Measurements from ENCODE around the gene WDR27.

The WDR27 gene

DNA sequence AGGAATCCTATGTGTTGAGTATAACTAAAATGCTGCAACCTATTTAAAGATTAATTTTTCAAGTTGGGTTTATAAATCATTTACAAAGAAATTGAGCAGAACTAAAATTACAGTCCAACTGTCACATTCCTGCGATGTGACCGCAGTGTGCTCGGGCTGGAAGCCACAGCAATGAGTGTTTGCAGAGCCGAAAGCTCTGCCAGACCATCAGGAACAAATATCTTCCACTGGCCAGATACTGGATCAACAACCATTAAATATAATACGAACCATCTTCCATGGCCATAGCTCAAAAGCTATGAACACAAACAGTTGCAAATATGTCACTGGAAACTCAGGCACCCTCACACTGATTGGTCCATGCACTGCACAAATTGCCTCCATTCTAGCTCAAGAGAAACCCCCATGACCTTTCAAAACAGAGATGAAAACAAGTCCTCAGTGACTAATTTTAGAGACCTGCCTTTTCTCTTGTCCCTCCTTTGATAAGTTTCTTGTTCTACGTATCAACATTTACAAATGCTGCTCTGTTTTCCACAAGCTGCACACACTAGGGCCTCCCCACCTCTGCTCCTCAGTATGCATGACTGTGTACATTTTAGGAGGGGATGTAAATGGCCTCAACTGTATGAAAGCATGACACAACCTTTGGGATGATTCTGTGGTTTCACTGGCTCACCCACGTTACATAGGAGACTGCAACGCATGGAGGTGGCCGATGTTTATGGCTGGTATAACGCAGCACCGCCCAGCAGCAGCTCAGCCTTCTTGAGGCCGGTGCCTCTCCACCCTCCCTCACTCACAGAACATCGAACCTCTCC is 171.7 kb downstream of the WDR27 start:
- TF ChIP-seq, protein P1, sequence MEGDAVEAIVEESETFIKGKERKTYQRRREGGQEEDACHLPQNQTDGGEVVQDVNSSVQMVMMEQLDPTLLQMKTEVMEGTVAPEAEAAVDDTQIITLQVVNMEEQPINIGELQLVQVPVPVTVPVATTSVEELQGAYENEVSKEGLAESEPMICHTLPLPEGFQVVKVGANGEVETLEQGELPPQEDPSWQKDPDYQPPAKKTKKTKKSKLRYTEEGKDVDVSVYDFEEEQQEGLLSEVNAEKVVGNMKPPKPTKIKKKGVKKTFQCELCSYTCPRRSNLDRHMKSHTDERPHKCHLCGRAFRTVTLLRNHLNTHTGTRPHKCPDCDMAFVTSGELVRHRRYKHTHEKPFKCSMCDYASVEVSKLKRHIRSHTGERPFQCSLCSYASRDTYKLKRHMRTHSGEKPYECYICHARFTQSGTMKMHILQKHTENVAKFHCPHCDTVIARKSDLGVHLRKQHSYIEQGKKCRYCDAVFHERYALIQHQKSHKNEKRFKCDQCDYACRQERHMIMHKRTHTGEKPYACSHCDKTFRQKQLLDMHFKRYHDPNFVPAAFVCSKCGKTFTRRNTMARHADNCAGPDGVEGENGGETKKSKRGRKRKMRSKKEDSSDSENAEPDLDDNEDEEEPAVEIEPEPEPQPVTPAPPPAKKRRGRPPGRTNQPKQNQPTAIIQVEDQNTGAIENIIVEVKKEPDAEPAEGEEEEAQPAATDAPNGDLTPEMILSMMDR (conservative IDR thresholded peaks at IDR 0.05): no peak
- H3K27ac ChIP-seq: peak overlapping the region; percentile 90

DNA sequence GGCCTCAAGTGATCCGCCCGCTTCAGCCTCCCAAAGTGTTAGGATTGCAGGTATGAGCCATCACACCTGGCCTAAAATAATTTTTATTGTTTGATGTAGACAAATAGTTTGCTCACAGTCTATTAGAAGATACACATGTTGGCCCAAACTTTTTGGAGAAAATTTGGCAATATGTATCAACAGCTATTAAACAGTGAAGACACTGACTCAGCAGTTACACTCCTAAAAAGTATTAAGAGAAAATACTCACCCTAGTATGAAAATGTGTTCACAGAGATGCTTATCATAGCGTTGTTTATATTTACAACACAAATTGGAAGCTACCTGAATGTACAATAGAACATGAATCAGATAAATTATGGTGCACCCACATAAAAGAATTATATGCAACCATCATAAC is 173.1 kb downstream of the WDR27 start:
- TF ChIP-seq, protein P1 (conservative IDR thresholded peaks at IDR 0.05): no peak
- peak overlapping the region; percentile 90 for H3K27ac ChIP-seq

DNA sequence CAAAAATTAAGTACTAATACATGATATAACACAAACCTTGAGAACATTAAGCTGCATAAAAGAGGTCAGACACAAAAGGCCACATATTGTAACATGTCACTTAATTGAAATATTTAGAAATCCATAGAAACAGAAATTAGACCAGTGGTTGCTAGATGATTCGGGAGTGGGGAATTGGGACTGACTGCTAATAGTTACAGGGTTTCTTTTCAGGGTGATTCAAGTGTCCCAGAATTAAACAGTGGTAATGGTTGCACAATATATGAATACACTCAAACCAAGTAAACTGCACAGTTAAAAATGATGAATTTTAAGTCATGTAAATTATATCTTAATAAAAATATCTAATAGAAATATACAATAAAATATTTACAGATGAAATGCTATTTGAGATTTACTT is 174.5 kb downstream of the WDR27 start:
- TF ChIP-seq, protein P1 (conservative IDR thresholded peaks at IDR 0.05): no peak
- H3K27ac ChIP-seq: no peak overlapping the region

DNA sequence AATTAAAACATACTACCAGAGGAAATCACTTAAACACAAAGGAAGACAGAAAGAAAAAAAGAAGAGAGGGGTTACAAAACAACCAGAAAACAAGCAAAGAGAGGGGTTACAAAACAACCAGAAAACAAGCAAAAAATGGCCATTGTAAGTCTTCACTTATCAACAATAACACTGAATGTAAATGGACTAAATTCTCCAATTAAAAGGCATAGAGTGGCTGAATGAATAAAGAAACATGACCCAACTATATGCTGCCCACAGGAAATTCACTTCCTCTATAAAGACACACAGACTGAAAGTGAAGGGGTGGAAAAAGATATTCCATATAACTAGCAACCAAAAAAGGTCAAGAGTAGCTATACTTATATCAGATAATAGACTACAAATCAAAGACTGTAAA is 180.0 kb downstream of the WDR27 start:
- H3K27ac ChIP-seq: no peak overlapping the region
- TF ChIP-seq, protein P1 (conservative IDR thresholded peaks at IDR 0.05): no peak

DNA sequence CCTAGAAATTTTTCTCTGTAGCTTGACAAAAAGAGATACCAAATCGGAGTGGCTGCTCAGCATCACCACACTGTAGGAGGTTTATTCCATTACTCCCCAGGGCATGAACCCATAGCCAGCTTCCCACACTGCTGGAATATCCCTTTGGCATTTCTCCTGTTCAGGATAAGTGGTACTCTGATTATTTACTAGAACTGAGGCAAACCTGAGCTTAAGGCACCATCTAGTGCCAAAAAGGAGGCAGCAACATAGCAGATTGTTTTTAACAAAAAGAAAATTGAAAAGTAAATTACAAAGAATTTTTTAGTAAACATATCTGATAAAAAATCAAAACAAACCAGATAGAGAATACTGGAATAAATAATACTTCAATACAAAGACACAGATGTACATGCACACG is 181.7 kb downstream of the WDR27 start:
- H3K27ac ChIP-seq: no peak overlapping the region
- TF ChIP-seq, protein P1 (conservative IDR thresholded peaks at IDR 0.05): peak; percentile 63

DNA sequence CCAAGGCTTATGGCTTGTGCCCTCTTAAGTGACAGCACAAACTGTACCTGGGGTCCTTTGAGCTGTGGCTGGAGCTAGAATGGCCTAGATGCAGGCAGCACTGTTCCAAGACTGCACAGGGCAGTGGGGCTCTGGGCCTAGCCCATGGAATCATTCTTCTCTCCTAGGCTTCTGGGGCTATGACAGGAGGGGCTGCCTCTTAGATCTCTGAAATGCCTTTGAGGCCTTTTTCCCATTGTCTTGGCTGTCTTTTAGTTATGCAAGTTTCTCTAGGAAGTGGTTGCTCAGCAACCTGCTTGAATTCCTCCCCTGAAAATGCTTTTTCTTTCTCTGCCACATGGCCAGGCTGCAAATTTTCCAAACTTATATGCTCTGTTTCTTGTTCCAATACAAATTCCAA is 183.4 kb downstream of the WDR27 start:
- no peak overlapping the region for H3K27ac ChIP-seq
- TF ChIP-seq, protein P1 (conservative IDR thresholded peaks at IDR 0.05): no peak

DNA sequence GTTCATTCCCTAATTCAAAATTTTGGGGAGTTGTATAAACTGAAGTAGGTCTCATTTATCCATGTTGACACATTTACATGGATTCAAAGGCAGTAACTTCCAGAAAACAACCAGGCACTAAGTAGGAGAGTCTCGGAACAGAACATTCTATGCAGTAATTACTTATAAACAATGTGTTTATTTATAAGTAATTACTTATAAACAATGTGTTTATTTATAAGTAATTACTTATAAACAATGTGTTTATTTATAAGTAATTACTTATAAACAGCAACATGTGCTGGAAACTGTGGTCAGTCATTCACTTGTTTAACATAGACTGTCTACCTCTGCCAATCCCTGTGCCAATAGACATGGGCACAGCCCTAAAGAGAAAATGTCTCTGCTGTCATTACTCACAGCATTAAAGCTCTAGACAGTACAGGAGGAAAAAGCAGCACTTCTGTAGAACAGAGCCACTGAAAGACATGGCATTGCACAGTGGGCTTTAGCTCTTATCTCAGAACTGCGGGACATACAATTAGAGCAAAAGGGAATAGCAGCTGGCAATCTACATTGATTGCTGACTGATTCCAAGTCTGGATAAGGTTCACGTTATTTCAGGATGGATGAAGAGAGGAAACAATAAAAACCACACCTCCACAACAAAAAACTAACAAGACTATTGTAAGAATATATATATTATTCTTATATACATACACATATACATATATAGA is 188.2 kb downstream of the WDR27 start:
- TF ChIP-seq, protein P1 (conservative IDR thresholded peaks at IDR 0.05): no peak
- H3K27ac ChIP-seq: no peak overlapping the region
